Right lobe of liver (tissue), 4 donors: Measurements from ENCODE around the gene KCNT1.

Experiments used
- CTCF ChIP-seq, 4 donors: fragments of 200-600 bp in 3 of 4; fragments of 450-650 bp in 1 of 4; IDR thresholded peaks; one replicate each; pipeline versions ENCODE4 v1.5.1 to v1.8.0; 2016 to 2022; ENCODE audit warnings: antibody characterized with exemption in 4 of 4, mild to moderate bottlenecking in 2 of 4
- POLR2A ChIP-seq: fragments of 450-650 bp; IDR thresholded peaks from one replicate; pipeline ENCODE4 v1.6.1; 2017; ENCODE audit warnings: antibody characterized with exemption, mild to moderate bottlenecking
- donor health status: DM: no; HTN: no; CAD: no.
- donor health status: DM: no; HTN: no; CAD: no.
- donor health status: DM: no; HTN: yes; CAD: no.

- TF ChIP-seq CTCF (IDR thresholded peaks at IDR 0.05) (no peak), POLR2A (no peak)
Observed at GRCh38 chr9:135763716-135764446, 61.9 kb downstream of the KCNT1 start.
